K562 (cell line): ENCODE results near the gene PLEKHM3. TPM values are rescaled to one million over a fixed set of nuclear protein-coding genes. Genes with fewer than 3 reads are reported as not detected.

Experiments
- ATAC-seq: fragments of 200-7000 bp; cut with Tn5 transposase; 3 replicates; pipeline ENCODE4 v1.9.1; 2020; ENCODE audit warnings: moderate library complexity
- BruUV-seq: library from RNA; stranded (reverse); fragments of 400-500 nt; replicated peaks from 2 replicates; lab custom pipeline; 2021; lab: Mats Ljungman, UMichigan
- CTCF ChIA-PET: fragments of 300-600 bp; formaldehyde crosslinking; extraction: SDS; loops from one replicate; lab custom pipeline; 2021; ENCODE audit warnings: low intra/inter-chr PET ratio; lab: Yijun Ruan, JAX
- POLR2A ChIA-PET: fragments of 300-600, 350-650 bp; sonication (Branson Sonifier 250); formaldehyde crosslinking; extraction: SDS; loops from one replicate; lab custom pipeline; 2021; ENCODE audit warnings: antibody characterized with exemption, inconsistent platforms; lab: Yijun Ruan, JAX
- DNase-seq, 4 experiments: peaks; one replicate each; pipeline versions ENCODE4 v3.0.0 to v3.0.0-alpha.2; 2011 to 2018; ENCODE audit warnings: low spot score in 3 of 4, mixed read lengths in 3 of 4; ENCODE audit errors: extremely low read depth in 1 of 4
- FAIRE-seq: peaks from 2 replicates; lab custom pipeline; 2011; peaks lifted over from hg19 to GRCh38; lab: Jason Lieb, UNC
- H2AFZ ChIP-seq: 2 replicates; pipeline ENCODE4 v1.6.0; 2011; ENCODE audit warnings: low read depth, low read length, control low read depth, inconsistent platforms
- H3K27ac ChIP-seq: fragments of 200-600 bp; 3 replicates; pipeline ENCODE4 v1.8.0; 2011; ENCODE audit warnings: low read depth, mild to moderate bottlenecking, control low read depth, inconsistent platforms, low read length, moderate library complexity, mixed read lengths; ENCODE audit errors: extremely low read depth
- H3K27me3 ChIP-seq, 2 experiments: fragments of 300-600 bp in 1 of 2; 2 replicates in 1 of 2; 3 replicates in 1 of 2; pipeline versions ENCODE4 v1.6.0 to v1.8.0; 2011; ENCODE audit warnings: inconsistent platforms in 2 of 2, low read length in 2 of 2, mild to moderate bottlenecking in 1 of 2, mixed read lengths in 1 of 2, moderate library complexity in 1 of 2; ENCODE audit not compliant: control insufficient read depth in 2 of 2, insufficient read depth in 2 of 2
- H3K36me3 ChIP-seq: fragments of 300-600 bp; 3 replicates; pipeline ENCODE4 v1.8.0; 2011; ENCODE audit warnings: mild to moderate bottlenecking, low read length, inconsistent platforms; ENCODE audit not compliant: control insufficient read depth, insufficient read depth
- H3K4me1 ChIP-seq, 2 experiments: fragments of 200-600 bp in 1 of 2; replicated peaks in 1 of 2; 2 replicates in 1 of 2; 3 replicates in 1 of 2; pipeline versions ENCODE4 v1.5.1 to v1.8.0; 2011; ENCODE audit warnings: inconsistent platforms in 2 of 2, low read length in 2 of 2, mild to moderate bottlenecking in 1 of 2, mixed read lengths in 1 of 2, moderate library complexity in 1 of 2; ENCODE audit not compliant: control insufficient read depth in 2 of 2, insufficient read depth in 2 of 2
- H3K4me2 ChIP-seq: 2 replicates; pipeline ENCODE4 v1.6.1; 2011; ENCODE audit warnings: low read length, control low read depth, inconsistent platforms, mixed read lengths; ENCODE audit not compliant: insufficient read depth
- H3K4me3 ChIP-seq: fragments of 200-600 bp; sonication (generic), shearing (Covaris generic); 2 replicates; pipeline ENCODE4 v1.5.1; 2016; ENCODE audit warnings: control low read depth, inconsistent platforms
- H3K79me2 ChIP-seq: fragments of 200-600 bp; 3 replicates; pipeline ENCODE4 v1.8.0; 2011; ENCODE audit warnings: low read length, inconsistent platforms; ENCODE audit not compliant: control insufficient read depth, insufficient read depth
- H3K9ac ChIP-seq, 2 experiments: 2 replicates each; pipeline versions ENCODE4 v1.6.0 to v1.6.1; 2011; ENCODE audit warnings: low read depth in 2 of 2, low read length in 2 of 2, control low read depth in 1 of 2, inconsistent platforms in 1 of 2, mild to moderate bottlenecking in 1 of 2, mixed read lengths in 1 of 2; ENCODE audit not compliant: insufficient read depth in 1 of 2
- H3K9me1 ChIP-seq: one replicate; pipeline ENCODE4 v1.6.0; 2011; ENCODE audit warnings: inconsistent platforms, mild to moderate bottlenecking, low read length, moderate library complexity; ENCODE audit not compliant: control insufficient read depth, insufficient read depth
- H3K9me3 ChIP-seq: replicated peaks from 2 replicates; pipeline ENCODE4 v1.5.1; 2011; ENCODE audit warnings: low read depth, low read length, inconsistent platforms; ENCODE audit not compliant: control insufficient read depth, insufficient read depth
- H4K20me1 ChIP-seq: replicated peaks from 2 replicates; pipeline ENCODE4 v1.6.1; 2011; ENCODE audit warnings: low read length, inconsistent platforms, mixed read lengths; ENCODE audit not compliant: control insufficient read depth, insufficient read depth
- C11orf30 ChIP-seq: fragments of 450-650 bp; IDR thresholded peaks from 2 replicates; pipeline ENCODE4 v1.6.1; 2016; ENCODE audit warnings: low read depth, mild to moderate bottlenecking
- CCNT2 ChIP-seq: IDR thresholded peaks from 2 replicates; pipeline ENCODE4 v1.6.1; 2011; ENCODE audit warnings: borderline replicate concordance, low read depth, mild to moderate bottlenecking, moderate library complexity, mixed read lengths, low read length; ENCODE audit not compliant: insufficient read length; ENCODE audit errors: extremely low read depth
- EZH2 ChIP-seq: IDR thresholded peaks from 2 replicates; pipeline ENCODE4 v1.6.1; 2012; ENCODE audit warnings: low read depth, mild to moderate bottlenecking, inconsistent platforms, low read length, borderline replicate concordance
- MAFG ChIP-seq: fragments of 450-650 bp; conservative IDR thresholded peaks from 2 replicates; pipeline ENCODE4 v1.6.1; 2016; ENCODE audit warnings: missing genetic modification characterization, missing compliant biosample characterization
- MCM5 ChIP-seq: fragments of 450-650 bp; IDR thresholded peaks from 2 replicates; pipeline ENCODE4 v1.6.1; 2016; ENCODE audit warnings: low read depth
- MTA2 ChIP-seq: fragments of 450-650 bp; IDR thresholded peaks from 2 replicates; pipeline ENCODE4 v1.6.1; 2016; ENCODE audit warnings: low read depth
- NFIC ChIP-seq: fragments of 450-650 bp; IDR thresholded peaks from 2 replicates; pipeline ENCODE4 v1.6.1; 2017; ENCODE audit warnings: mild to moderate bottlenecking, inconsistent platforms
- PHB ChIP-seq: fragments of 250-450 bp; sonication (Bioruptor Pico); IDR thresholded peaks from 2 replicates; pipeline ENCODE4 v1.5.0; 2021
- REST ChIP-seq, 2 experiments: fragments of 450-650 bp; formaldehyde crosslinking in 1 of 2; IDR thresholded peaks; 2 replicates each; pipeline versions ENCODE4 v1.4.0 to v1.6.1; 2014 to 2020; ENCODE audit warnings: mild to moderate bottlenecking in 2 of 2, borderline replicate concordance in 1 of 2, low read depth in 1 of 2
- TAL1 ChIP-seq: fragments of 450-650 bp; IDR thresholded peaks from 2 replicates; pipeline ENCODE4 v1.6.1; 2016; ENCODE audit warnings: mild to moderate bottlenecking
- TEAD2 ChIP-seq: fragments of 450-650 bp; IDR thresholded peaks from 2 replicates; pipeline ENCODE4 v1.6.1; 2016; ENCODE audit warnings: missing genetic modification characterization, control low read depth, missing compliant biosample characterization
- TEAD4 ChIP-seq, 2 experiments: sonication (generic) in 1 of 2; formaldehyde crosslinking in 1 of 2; IDR thresholded peaks; 2 replicates each; pipeline versions ENCODE4 v1.6.1 to v1.8.0; 2012 to 2022; ENCODE audit warnings: borderline replicate concordance in 1 of 2, inconsistent platforms in 1 of 2, low read length in 1 of 2, mild to moderate bottlenecking in 1 of 2, missing genetic modification reagents in 1 of 2
- TFAM ChIP-seq: fragments of 250-450 bp; sonication (Bioruptor Pico); conservative IDR thresholded peaks from 2 replicates; pipeline ENCODE4 v1.5.0; 2021; ENCODE audit warnings: mild to moderate bottlenecking, moderate library complexity
- WGBS: fragments of 100-300 bp; shearing (Covaris generic); methylation state at CpG from one replicate; pipeline ENCODE4 v1.1.6; 2016; ENCODE audit warnings: low coverage, mixed read lengths; ENCODE audit not compliant: insufficient coverage; ENCODE audit errors: missing lambda C conversion rate; 5-methylcytosine and 5-hydroxymethylcytosine counted together
- in situ Hi-C: fragments of 300-500 bp; cut with MboI; formaldehyde crosslinking; loops from 4 replicates; pipeline ENCODE4 v1.15.0; 2018; ENCODE audit warnings: inconsistent platforms, mixed read lengths
- intact Hi-C: fragments of 100-400 bp; cut with micrococcal nuclease; formaldehyde crosslinking; loops from 2 replicates; pipeline ENCODE4 v1.14.2; 2022
- polyA plus RNA-seq, 8 experiments: library from polyadenylated mRNA; depleted of rRNA in 4 of 8; stranded (reverse) in 5 of 8; unstranded in 3 of 8; fragments of >200 nt; fragmentation: Nextera tagmentation in 2 of 8; fragmentation: Illumina TruSeq in 1 of 8; extraction: Ambion mirVana in 2 of 8; extraction: Trizol in 1 of 8; gene quantifications; 2 replicates each; pipeline versions ENCODE4 v1.2.1 to v1.2.3, GENCODE V29; 2011 to 2014; ENCODE audit warnings: inconsistent platforms in 1 of 8, missing spikeins in 1 of 8
- total RNA-seq, 7 experiments: library from RNA; depleted of rRNA in 6 of 7; stranded (reverse); fragments of >200 nt in 6 of 7; fragmentation: Illumina TruSeq in 2 of 7; extraction: Trizol in 2 of 7; gene quantifications; 2 replicates each; pipeline versions ENCODE4 v1.2.1 to v1.2.3, GENCODE V29; 2011 to 2021; ENCODE audit warnings: low replicate concordance in 1 of 7
- TF ChIP-seq, protein P1 (sequence below), 2 experiments: fragments of 450-650 bp; IDR thresholded peaks; 2 replicates each; pipeline ENCODE4 v1.6.1; 2016

Gene PLEKHM3
- total and polyA plus RNA-seq, 9 of the 15 experiments (the other 6 are each of a cell fraction or from before 2014, with no cell fraction given), result 0.24 to 1.6 (median 1.0) TPM

- H3K4me1 ChIP-seq, result peaks cover 3 to 17% of the 10 kb centered on the region in 2 experiments; a peak in 4 of 5 replicates
- in situ Hi-C loops (no loop called here), intact Hi-C loops (loop anchor here (1.0 kb wide), 1 partner anchor 316 kb away; no protein-coding TSS in a partner anchor)
- no TSS peak for BruUV-seq
- H3K4me2 ChIP-seq, result peak overlapping the region; percentile 36; the same call in 1 of the 2 replicates
- 7% methylated on average over 4 of the region's 4 CpGs for WGBS
- no peak overlapping the region for H3K27ac ChIP-seq
- H3K36me3 ChIP-seq, result no peaks in the 10 kb centered on the region
- peak; percentile 26 to 63 (median 32) for DNase-seq
- no peaks in the 10 kb centered on the region for H3K9me1 ChIP-seq
- peak; percentile 37 for FAIRE-seq
- H4K20me1 ChIP-seq, result no peaks in the 10 kb centered on the region
- no peaks in the 10 kb centered on the region; the same call in 1 of the 2 replicates for H3K9me3 ChIP-seq
- peak; percentile 84 for ATAC-seq
- no peak overlapping the region for H3K9ac ChIP-seq
- CTCF ChIA-PET, result interaction anchor here (1.7 kb wide), 1 partner anchor 316 kb away, joined by 8 read pairs; no protein-coding TSS in a partner anchor
- H3K79me2 ChIP-seq, result no peaks in the 10 kb centered on the region
- POLR2A ChIA-PET, result no interaction called here
- H2AFZ ChIP-seq, result no peak overlapping the region
- no peaks in the 10 kb centered on the region for H3K27me3 ChIP-seq
- no peak overlapping the region for H3K4me3 ChIP-seq
- TF ChIP-seq MTA2, result peak; percentile 36; the same call in 1 of the 2 replicates
- TF ChIP-seq TFAM, result no peak
- TF ChIP-seq, protein P1, sequence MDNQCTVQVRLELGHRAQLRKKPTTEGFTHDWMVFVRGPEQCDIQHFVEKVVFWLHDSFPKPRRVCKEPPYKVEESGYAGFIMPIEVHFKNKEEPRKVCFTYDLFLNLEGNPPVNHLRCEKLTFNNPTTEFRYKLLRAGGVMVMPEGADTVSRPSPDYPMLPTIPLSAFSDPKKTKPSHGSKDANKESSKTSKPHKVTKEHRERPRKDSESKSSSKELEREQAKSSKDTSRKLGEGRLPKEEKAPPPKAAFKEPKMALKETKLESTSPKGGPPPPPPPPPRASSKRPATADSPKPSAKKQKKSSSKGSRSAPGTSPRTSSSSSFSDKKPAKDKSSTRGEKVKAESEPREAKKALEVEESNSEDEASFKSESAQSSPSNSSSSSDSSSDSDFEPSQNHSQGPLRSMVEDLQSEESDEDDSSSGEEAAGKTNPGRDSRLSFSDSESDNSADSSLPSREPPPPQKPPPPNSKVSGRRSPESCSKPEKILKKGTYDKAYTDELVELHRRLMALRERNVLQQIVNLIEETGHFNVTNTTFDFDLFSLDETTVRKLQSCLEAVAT (IDR thresholded peaks at IDR 0.05), result no peak
- TF ChIP-seq TEAD4 (IDR thresholded peaks at IDR 0.05; ENCODE audit: low read length), result peak; percentile 79
- no peak for TF ChIP-seq TEAD4 (CRISPR knock-in tag; IDR thresholded peaks at IDR 0.05; ENCODE audit: borderline replicate concordance)
- 0 out of 2 replicates have a peak, but pooled peaks have one; percentile 9 for TF ChIP-seq NFIC
- peak; percentile 46 for TF ChIP-seq MAFG (tag)
- peak; percentile 20; the same call in 1 of the 2 replicates for TF ChIP-seq C11orf30
- no peak for TF ChIP-seq PHB
- TF ChIP-seq TEAD2 (tag), result no peak
- no peak for TF ChIP-seq EZH2
- TF ChIP-seq REST (IDR thresholded peaks at IDR 0.05; ENCODE audit: borderline replicate concordance), result peak; percentile 26; the same call in 1 of the 2 replicates
- no peak for TF ChIP-seq REST (CRISPR knock-in tag; IDR thresholded peaks at IDR 0.05; ENCODE audit: low read depth)
- peak; percentile 73 for TF ChIP-seq TAL1
- TF ChIP-seq CCNT2, result no peak
- TF ChIP-seq MCM5, result no peak
Measured at GRCh38 chr2:208062113-208062512, 36.8 kb upstream of the PLEKHM3 start.
